ENCODE results near the gene TMUB2. TPM values are rescaled to one million over a fixed set of nuclear protein-coding genes. Genes with fewer than 3 reads are reported as not detected.
"Not testable (repeated sequence)": the region's sequence is repeated elsewhere in the genome, so short reads cannot be mapped to it uniquely, and the experiment has no call there.

Gene TMUB2
- total and polyA plus RNA-seq, 2 experiments from 2014 or later = 27.7 to 46.8 TPM

- Histone ChIP-seq H3K9me2 (replicated peaks; ENCODE audit: insufficient read depth) (no peaks in the 10 kb centered on the region), H3K4me3 (no peak overlapping the region), H3K36me3 (replicated peaks; ENCODE audit: insufficient read depth, low read depth) (no peaks in the 10 kb centered on the region), H3K9me3 (ENCODE audit: low read depth) (no peaks in the 10 kb centered on the region), H3K27me3 (no peaks in the 10 kb centered on the region), H3K4me2 (no peak overlapping the region), H4K20me1 (ENCODE audit: insufficient read depth, poor library complexity, severe bottlenecking) (no peaks in the 10 kb centered on the region), H3K79me2 (no peaks in the 10 kb centered on the region), H3K27ac (no peak overlapping the region), H3K4me1 (ENCODE audit: insufficient read depth) (no peaks in the 10 kb centered on the region), H2AFZ (no peak overlapping the region)
- no peak for DNase-seq (ENCODE audit: low spot score)
- TF ChIP-seq EZH2phosphoT487 (IDR thresholded peaks at IDR 0.05; ENCODE audit: low read depth, severe bottlenecking, unreplicated experiment) (no peak), EZH2 (IDR thresholded peaks at IDR 0.05; ENCODE audit: borderline replicate concordance) (no peak), CTCF (IDR thresholded peaks at IDR 0.05; ENCODE audit: poor library complexity) (no peak)
- 84% methylated on average over 5 of the region's 5 CpGs for WGBS (ENCODE audit: low lambda C conversion rate, missing lambda C conversion rate)
Measured at GRCh38 chr17:44233582-44233981, 46.8 kb downstream of the TMUB2 start.

- no peak overlapping the region for H2AFZ ChIP-seq
- H3K4me2 ChIP-seq = no peak overlapping the region
- H4K20me1 ChIP-seq (ENCODE audit: insufficient read depth, poor library complexity, severe bottlenecking) = no peaks in the 10 kb centered on the region
- no peak for TF ChIP-seq EZH2phosphoT487 (IDR thresholded peaks at IDR 0.05; ENCODE audit: low read depth, severe bottlenecking, unreplicated experiment)
- no peak for TF ChIP-seq CTCF (IDR thresholded peaks at IDR 0.05; ENCODE audit: poor library complexity)
- no peak for TF ChIP-seq EZH2 (IDR thresholded peaks at IDR 0.05; ENCODE audit: borderline replicate concordance)
- no peaks in the 10 kb centered on the region for H3K79me2 ChIP-seq
- no peaks in the 10 kb centered on the region for H3K27me3 ChIP-seq
- no peak for DNase-seq (ENCODE audit: low spot score)
- whole genome bisulfite sequencing (ENCODE audit: low lambda C conversion rate, missing lambda C conversion rate) = 62% methylated on average over 5 of the region's 5 CpGs
- no peak overlapping the region for H3K4me3 ChIP-seq
- no peak overlapping the region for H3K27ac ChIP-seq
- no peaks in the 10 kb centered on the region for H3K36me3 ChIP-seq (replicated peaks; ENCODE audit: insufficient read depth, low read depth)
- no peaks in the 10 kb centered on the region for H3K9me2 ChIP-seq (replicated peaks; ENCODE audit: insufficient read depth)
- no peaks in the 10 kb centered on the region for H3K4me1 ChIP-seq (ENCODE audit: insufficient read depth)
- no peaks in the 10 kb centered on the region for H3K9me3 ChIP-seq (ENCODE audit: low read depth)
Measured at GRCh38 chr17:44235583-44235936, 48.8 kb downstream of the TMUB2 start.

DNA sequence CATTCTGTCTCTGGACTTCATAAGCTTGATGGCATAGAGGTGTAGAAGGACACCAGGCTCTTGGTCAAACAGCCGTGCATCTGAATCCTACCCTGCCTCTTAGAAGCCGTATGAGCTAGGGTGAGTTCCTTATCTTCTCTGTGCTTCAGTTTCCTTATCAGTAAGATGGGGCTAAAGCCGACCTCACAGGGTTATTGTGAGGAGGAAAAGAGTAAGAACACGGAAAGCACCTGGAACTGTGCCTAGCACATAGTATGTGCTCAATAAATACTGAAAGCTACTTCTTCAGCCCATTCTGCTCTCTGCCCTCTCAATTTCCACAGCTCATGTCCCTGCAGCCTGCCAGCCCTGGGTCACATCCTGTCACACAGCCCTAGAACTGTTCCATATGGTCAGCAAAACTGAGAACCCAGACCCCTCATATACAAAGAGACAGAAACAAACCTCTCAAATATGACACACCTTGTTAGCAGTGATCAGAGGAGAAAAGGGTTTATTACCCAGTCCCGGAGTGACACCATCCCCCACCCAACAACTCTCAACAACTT lies 49.7 kb downstream of the TMUB2 start:
- H3K9me3 ChIP-seq (ENCODE audit: low read depth) = no peaks in the 10 kb centered on the region
- 54% methylated on average over 5 of the region's 5 CpGs for WGBS (ENCODE audit: low lambda C conversion rate, missing lambda C conversion rate)
- no peak overlapping the region for H3K27ac ChIP-seq
- H3K36me3 ChIP-seq (replicated peaks; ENCODE audit: insufficient read depth, low read depth) = no peaks in the 10 kb centered on the region
- H3K4me3 ChIP-seq = no peak overlapping the region
- H4K20me1 ChIP-seq (ENCODE audit: insufficient read depth, poor library complexity, severe bottlenecking) = no peaks in the 10 kb centered on the region
- no peak overlapping the region for H3K4me2 ChIP-seq
- no peaks in the 10 kb centered on the region for H3K4me1 ChIP-seq (ENCODE audit: insufficient read depth)
- no peak for DNase-seq (ENCODE audit: low spot score)
- no peaks in the 10 kb centered on the region for H3K9me2 ChIP-seq (replicated peaks; ENCODE audit: insufficient read depth)
- H3K27me3 ChIP-seq = no peaks in the 10 kb centered on the region
- H3K79me2 ChIP-seq = no peaks in the 10 kb centered on the region
- no peak for TF ChIP-seq CTCF (IDR thresholded peaks at IDR 0.05; ENCODE audit: poor library complexity)
- no peak for TF ChIP-seq EZH2phosphoT487 (IDR thresholded peaks at IDR 0.05; ENCODE audit: low read depth, severe bottlenecking, unreplicated experiment)
- no peak for TF ChIP-seq EZH2 (IDR thresholded peaks at IDR 0.05; ENCODE audit: borderline replicate concordance)
- H2AFZ ChIP-seq = no peak overlapping the region

DNA sequence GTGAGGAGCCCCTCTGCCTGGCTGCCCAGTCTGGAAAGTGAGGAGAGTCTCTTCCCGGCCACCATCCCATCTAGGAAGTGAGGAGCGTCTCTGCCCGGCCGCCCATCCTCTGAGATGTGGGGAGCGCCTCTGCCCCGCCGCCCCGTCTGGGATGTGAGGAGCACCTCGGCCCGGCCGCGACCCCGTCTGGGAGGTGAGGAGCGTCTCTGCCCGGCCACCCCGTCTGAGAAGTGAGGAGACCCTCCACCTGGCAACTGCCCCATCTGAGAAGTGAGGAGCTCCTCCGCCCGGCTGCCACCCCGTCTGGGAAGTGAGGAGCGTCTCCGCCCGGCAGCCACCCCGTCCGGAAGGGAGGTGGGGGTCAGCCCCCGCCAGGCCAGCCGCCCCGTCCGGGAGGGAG lies 51.1 kb downstream of the TMUB2 start:
- H3K4me2 ChIP-seq; DNase-seq (ENCODE audit: low spot score); H4K20me1 ChIP-seq (ENCODE audit: insufficient read depth, poor library complexity, severe bottlenecking); H3K36me3 ChIP-seq (replicated peaks; ENCODE audit: insufficient read depth, low read depth); H3K79me2 ChIP-seq; H3K27me3 ChIP-seq; H3K4me1 ChIP-seq (ENCODE audit: insufficient read depth); H3K4me3 ChIP-seq; H3K9me2 ChIP-seq (replicated peaks; ENCODE audit: insufficient read depth); H3K27ac ChIP-seq; H3K9me3 ChIP-seq (ENCODE audit: low read depth); H2AFZ ChIP-seq: not testable (repeated sequence)
- WGBS (ENCODE audit: low lambda C conversion rate, missing lambda C conversion rate) = no CpG with 5 or more reads among the region's 28 CpGs
